GM19023 (cell line): ENCODE results near the gene IGLL5.

Source experiments
- ATAC-seq: cut with Tn5 transposase; IDR thresholded peaks from one replicate; pipeline ENCODE4 v1.9.1; 2021; ENCODE audit warnings: mild to moderate bottlenecking, moderate library complexity; ENCODE audit not compliant: unreplicated experiment

IGLL5 gene

DNA sequence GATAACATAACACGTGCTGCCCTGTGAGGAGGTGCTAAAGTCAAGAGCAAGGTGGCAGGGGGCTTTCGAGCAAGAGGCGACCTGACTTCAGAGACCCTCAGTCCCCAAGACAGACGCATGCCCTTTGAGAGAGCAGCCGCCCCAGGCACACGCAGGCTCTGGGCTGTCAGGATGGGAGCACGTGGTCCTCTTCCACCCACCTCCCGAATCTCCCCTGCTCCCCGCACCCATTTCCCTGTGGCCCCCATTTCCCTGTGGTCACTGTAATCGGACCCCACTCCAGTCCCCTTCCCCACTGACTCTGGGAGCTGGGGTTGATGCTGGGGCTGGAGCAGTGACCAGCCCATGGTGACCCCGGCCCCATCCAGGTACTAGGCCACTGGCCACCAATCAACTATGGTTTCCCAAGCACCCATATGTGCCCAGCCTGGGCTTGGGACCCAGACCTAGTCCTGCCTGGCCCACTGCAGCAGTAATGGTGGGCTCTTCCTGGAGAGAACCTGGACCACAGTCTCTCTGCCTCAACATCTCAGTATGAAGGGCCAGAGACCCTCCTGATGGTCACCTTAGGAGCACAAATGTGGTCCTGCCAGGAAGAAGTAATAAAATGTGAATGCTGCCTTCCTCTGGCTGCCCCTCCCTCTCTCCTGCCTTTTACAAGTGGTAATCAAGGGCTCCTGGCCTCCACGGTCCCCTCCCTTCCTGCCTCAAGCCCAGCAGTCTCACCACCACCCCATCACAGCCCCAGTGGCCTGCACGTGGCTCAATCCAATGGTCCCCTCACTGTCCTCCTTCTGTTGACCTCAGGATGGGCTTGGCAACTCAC lies 39.0 kb downstream of the IGLL5 start:
- ATAC-seq = no peak

GRCh38 chr22:22927196-22927887 lies 39.7 kb downstream of the IGLL5 start:
- ATAC-seq = no peak

DNA sequence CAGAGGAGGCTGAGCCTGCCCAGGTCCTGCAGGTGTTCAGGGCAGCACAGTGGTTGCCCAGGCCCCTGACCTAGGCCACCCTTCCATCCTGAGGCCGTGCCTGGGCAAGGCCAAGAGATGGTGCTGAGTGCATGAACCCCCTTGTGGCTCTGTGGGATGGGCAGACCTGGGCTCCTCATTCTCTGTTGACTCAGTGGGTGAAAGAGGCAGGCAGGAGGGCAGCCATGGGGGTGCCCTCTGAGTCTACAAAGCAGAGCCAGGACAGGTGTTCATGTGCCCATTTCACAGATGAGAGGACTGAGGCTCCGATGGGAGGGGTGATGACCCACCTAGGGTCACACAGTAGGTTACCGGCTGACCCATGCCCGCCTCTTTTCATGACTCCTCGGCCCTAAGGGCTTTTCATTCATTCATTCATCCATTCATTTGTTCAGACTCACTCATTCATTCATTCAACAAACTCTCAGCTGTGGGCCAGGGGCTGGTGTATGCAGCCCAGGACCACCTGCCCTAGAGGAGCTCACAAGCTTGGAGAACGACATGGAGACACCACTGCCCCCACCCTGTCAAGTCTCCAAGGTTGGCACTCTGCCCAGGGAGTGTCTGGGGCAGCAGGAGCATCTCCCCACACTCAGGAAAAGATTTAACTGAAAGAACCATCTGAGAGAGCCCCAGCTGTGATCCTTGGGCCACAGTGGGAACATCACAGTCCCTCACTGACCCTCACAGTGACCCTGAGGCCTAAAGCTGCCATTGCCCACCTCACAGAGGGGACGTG lies 40.5 kb downstream of the IGLL5 start:
- no peak for ATAC-seq

- peak; percentile 80 for ATAC-seq
Observed at GRCh38 chr22:22928666-22929380, 41.2 kb downstream of the IGLL5 start.

- ATAC-seq = no peak
Observed at GRCh38 chr22:22929381-22930221, 42.0 kb downstream of the IGLL5 start.

GRCh38 chr22:22930222-22930497 lies 42.5 kb downstream of the IGLL5 start:
- no peak for ATAC-seq

- ATAC-seq = no peak
Observed at GRCh38 chr22:22930571-22931556, 43.2 kb downstream of the IGLL5 start.

GRCh38 chr22:22931557-22932270 lies 44.1 kb downstream of the IGLL5 start:
- no peak for ATAC-seq

- ATAC-seq = no peak
Observed at GRCh38 chr22:22932512-22932941, 44.9 kb downstream of the IGLL5 start.

DNA sequence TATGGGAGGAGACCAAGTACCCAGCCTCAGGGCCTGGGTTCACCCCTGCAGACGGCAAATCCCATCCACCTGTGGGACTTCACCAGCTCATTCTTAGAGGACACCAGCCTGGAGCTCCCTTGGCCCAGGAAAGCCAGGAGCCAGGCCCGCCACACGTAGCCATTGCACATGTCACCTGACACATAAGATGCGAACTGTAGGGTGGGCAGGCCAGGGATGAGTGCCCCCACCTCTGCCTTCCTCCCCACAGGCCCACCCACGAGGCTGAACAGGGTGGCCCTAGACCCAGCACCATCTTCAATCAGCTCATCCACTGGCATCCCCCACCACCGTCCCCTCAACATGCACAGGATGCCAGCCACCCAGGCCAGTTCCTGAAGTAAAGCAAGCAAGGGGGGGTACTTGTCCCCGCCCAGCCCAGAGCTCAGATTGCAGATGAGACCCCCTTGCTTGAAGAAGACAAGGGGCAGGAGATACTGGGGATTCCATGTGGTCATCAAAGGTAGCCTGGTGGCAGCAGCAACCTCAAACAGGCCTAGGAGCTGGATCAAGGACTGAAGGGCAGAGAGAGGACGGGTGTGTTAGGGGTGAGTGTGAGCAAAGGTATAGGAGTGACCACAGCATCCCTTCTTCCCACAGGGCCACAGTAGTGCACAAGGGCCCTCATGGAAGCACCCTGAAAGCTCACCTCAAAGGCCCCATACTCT lies 45.6 kb downstream of the IGLL5 start:
- ATAC-seq = no peak

- ATAC-seq = no peak
Observed at GRCh38 chr22:22933807-22934542, 46.4 kb downstream of the IGLL5 start.

DNA sequence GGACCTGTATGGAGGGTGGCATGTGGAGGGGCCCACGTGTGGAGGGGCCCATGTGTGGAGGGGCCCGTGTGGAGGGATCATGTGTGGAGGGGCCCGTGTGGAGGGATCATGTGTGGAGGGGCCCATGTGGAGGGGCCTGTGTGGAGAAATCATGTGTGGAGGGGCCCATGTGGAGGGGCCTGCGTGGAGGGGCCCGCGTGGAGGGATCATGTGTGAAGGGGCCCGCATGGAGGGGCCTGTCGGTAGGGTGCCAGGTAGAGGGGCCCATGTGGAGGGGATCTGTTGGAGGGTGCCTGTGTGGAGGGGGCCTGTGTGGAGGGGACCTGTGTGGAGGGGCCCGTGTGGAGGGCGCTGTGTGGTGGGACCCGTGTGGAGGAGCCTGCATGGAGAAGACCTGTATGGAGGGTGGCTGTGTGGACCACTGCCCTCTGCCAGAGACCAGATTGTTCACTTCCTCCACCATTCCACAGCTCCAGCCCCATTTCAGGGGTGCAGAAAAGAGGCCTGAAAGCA lies 47.0 kb downstream of the IGLL5 start:
- ATAC-seq = no peak

GRCh38 chr22:22935056-22935545 lies 47.5 kb downstream of the IGLL5 start:
- ATAC-seq = peak; percentile 26

- peak; percentile 85 for ATAC-seq
Observed at GRCh38 chr22:22935546-22936157, 48.0 kb downstream of the IGLL5 start.

DNA sequence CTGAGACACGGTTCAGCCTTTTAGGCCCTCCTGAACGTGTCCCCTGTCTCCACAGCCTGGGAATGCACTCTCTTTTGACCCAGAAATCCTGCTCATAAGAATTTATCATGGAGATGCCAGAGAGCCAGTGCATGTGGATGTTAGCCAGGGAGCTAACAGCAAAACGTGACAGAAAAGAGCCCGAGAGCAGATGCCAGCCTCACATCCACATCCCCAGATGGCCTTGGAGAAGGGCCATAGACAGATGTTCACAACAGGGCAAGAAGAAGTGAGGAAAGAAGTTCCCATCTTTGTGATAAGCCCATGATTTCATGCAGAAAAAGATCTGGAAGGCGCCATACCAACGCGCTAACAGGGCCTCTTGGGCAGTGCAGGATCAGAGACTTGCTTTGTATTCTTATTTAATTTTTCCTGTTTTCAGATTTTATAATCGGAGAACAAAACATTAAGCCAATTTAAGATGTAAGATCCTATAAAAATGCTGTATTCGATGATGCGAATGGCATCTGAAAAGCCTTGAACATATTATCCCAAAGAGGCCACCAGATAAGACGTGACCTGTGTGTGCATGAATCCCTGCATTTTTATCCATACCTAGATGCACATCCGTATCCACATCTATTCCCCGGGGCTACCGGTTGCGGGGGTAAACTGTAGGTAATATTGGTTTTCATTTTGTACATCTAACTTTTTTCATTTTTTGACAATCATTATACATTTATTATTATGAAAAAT lies 48.7 kb downstream of the IGLL5 start:
- ATAC-seq = no peak
